HG02840 (cell line): ENCODE measurements around the gene TERT.
"Not testable (repeated sequence)": the region's sequence is repeated elsewhere in the genome, so short reads cannot be mapped to it uniquely, and the experiment has no call there.

ENCODE experiments used
- ATAC-seq: cut with Tn5 transposase; IDR thresholded peaks from one replicate; pipeline ENCODE4 v1.9.1; 2021; ENCODE audit warnings: mild to moderate bottlenecking, moderate library complexity, moderate number of reproducible peaks; ENCODE audit not compliant: unreplicated experiment, low FRiP score

The TERT gene

DNA sequence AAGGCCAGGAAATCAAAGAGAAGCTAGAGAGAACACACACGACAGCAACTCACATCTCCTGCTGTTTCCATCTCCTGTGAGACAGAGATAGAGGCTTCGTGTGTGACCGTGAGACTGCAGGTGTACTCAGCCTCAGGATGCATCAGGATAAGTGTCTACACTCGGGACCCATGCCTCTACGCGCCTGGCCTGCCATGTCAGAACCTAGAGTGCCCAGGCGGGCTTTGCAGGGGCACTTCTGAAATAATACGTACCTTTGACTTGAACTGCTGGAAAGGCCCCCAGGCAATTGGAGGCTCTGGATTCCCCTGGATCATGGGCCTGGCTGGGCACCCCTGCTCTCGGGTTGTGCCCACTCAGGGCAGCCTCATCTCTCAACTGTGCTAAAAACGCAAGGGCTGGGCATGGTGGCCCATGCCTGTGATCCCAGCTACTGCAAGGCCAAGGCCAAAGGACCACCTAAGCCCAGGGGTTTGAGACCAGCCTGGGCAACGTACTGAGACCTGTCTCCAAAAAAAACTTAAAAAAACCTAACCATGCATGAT, 37.1 kb upstream of the TERT start:
- no peak for ATAC-seq

DNA sequence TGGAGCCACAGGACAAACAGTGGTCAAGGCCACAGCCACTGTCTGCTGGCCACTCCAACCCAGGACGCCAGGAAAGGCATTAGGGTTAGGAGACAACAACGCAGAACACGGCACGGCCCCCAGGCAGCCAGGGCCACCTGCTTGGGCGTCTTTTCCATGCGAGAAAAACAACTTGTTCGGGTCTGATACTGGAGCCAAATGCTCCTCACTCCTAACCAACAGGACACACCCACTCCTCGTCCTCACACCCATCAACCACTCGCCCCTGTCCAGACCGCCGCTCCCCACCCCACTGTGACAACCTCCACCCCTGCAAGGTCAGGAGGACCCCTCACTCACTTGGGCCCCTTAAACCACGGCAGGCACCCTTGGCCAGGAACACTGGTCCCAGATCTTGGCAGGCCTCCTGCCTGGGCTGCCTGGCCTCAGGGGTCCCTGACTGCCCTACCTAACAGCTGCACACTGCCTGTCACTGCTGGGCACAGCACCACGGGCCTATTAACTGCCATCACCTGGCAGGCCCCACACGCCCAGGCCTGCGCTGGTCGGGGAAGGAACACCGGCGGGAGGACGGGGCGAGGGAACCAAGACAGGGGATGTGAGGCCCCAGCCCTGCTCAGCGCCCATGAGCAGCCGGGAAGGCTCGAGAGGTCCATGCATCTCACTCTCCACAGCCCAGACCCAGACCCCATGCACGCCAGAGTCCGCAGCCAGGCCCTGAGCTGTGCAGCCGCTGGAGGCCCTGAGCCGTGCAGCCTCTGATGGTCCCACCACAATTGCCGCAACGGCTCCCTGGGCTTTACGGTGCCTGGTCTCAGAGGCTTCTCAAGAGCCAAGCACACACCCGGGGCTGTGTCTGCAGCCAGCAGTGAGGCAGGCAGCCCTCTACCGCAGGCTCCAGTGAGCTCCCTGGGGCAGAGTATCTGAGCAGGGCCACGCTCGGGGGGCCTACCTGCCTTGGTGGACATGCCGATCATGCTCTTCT, 36.3 kb upstream of the TERT start:
- ATAC-seq = no peak

DNA sequence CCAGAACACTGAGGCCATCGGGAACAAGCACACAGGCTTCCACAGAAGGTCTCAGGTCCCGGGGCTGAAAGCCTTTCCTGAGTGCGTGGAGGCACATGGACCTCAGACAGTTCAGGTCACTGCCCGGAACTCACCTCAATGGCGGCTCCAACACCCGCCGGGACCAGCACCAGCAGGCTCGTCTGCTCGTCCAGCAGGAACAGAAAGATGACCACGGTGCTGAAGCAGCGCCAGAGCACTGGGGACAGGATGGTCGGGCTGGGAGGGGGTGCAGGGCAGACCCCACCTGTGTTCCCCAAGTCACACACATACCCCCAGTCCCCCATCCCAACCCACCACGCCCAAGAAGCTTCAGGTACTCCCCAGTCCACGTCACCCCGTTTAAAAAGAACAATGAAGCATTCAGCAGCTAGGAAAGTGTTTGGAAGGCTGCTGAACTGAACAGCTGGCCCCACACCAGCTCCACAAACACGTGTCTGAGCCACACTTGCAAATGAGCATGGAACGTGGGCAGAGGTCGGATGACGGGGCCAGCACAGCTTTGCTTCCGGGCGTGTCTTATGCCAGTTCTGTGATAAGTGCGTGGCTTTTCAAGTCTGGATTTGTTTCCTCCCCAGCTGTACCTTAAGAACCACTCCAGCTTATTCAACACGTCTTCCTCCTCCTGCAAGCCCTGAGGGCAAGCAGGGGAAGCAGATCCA, 35.4 kb upstream of the TERT start:
- no peak for ATAC-seq

DNA sequence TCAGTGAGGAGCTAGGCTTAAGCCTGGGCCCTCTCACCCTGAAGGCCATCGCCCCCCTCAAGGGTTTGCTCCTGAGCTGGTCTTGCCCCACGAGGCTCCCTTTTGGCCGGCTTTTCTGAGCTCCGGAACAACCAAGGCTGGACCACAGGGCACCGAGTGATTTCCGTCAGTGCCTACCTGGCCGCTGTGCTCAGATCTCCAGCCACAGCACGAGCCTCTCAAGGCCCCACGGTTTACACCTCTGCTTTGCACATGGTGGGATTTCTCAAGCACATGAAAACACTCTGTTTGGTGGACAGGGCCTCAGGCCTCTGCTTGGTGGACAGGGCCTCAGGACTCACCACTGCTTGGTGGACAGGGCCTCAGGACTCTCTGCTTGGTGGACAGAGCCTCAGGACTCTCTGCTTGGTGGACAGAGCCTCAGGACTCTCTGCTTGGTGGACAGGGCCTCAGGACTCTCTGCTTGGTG, 34.3 kb upstream of the TERT start:
- ATAC-seq = no peak

DNA sequence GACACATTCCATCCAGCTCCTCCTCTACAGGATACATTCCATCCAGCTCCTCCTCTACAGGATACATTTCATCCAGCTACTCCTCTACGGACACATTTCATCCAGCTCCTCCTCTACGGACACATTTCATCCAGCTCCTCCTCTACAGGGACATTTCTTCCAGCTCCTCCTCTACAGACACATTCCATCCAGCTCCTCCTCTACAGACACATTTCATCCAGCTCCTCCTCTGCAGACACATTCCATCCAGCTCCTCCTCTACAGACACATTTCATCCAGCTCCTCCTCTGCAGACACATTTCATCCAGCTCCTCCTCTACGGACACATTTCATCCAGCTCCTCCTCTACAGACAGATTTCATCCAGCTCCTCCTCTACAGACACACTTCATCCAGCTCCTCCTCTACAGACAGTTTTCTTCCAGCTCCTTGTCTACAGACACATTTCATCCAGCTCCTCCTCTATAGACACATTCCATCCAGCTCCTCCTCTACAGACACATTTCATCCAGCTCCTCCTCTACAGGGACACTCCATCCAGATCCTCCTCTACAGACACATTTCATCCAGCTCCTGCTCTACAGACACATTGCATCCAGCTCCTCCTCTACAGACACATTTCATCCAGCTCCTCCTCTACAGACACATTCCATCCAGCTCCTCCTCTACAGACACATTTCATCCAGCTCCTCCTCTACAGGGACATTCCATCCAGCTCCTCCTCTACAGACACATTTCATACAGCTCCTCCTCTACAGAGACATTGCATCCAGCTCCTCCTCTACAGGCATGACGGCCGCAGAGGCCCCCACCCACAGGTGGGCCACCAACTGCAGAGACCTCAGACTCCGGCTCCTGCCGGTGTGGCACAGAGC, 33.6 kb upstream of the TERT start:
- ATAC-seq = not testable (repeated sequence)

DNA sequence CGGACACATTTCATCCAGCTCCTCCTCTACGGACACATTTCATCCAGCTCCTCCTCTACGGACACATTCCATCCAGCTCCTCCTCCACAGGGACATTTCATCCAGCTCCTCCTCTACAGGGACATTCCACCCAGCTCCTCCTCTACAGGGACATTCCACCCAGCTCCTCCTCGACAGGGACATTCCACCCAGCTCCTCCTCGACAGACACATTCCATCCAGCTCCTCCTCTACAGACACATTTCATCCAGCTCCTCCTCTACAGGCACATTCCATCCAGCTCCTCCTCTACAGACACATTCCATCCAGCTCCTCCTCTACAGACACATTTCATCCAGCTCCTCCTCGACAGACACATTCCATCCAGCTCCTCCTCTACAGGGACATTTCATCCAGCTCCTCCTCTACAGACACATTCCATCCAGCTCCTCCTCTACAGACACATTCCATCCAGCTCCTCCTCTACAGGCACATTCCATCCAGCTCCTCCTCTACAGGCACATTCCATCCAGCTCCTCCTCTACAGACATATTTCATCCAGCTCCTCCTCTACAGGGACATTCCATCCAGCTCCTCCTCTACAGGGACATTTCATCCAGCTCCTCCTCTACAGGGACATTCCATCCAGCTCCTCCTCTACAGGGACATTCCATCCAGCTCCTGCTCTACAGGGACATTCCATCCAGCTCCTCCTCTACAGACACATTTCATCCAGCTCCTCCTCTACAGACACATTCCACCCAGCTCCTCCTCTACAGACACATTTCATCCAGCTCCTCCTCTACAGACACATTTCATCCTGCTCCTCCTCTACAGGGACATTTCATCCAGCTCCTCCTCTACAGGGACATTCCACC, 32.3 kb upstream of the TERT start:
- not testable (repeated sequence) for ATAC-seq

DNA sequence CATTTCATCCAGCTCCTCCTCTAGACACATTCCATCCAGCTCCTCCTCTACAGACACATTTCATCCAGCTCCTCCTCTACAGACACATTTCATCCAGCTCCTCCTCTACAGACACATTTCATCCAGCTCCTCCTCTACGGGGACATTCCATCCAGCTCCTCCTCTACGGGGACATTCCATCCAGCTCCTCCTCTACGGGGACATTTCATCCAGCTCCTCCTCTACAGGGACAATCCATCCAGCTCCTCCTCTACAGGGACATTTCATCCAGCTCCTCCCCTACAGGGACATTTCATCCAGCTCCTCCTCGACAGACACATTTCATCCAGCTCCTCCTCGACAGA, 31.6 kb upstream of the TERT start:
- not testable (repeated sequence) for ATAC-seq

DNA sequence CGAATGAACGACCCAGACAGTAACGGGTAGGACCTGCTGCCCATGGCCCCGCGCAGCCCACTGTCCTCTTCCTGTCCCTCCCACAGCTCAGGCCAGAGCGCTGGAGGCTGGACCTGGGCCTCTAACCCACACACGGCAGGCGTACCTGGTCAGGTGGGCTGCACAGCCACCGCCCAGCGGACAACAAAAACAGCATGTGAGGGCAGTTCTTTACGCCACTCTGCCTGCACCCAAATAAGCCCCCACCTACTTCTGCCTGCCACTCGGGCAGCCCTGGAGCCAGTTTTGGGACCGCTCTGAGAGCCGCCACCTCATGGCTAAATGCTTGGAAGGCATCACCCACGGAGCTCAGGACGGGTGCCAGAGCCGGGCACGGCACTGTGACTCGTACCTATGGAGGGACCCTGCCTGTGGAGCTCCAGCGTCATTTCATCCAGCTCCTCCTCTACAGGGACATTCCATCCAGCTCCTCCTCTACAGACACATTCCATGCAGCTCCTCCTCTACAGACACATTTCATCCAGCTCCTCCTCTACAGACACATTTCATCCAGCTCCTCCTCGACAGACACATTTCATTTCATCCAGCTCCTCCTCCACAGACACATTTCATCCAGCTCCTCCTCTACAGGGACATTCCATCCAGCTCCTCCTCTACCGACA, 31.1 kb upstream of the TERT start:
- no peak for ATAC-seq

DNA sequence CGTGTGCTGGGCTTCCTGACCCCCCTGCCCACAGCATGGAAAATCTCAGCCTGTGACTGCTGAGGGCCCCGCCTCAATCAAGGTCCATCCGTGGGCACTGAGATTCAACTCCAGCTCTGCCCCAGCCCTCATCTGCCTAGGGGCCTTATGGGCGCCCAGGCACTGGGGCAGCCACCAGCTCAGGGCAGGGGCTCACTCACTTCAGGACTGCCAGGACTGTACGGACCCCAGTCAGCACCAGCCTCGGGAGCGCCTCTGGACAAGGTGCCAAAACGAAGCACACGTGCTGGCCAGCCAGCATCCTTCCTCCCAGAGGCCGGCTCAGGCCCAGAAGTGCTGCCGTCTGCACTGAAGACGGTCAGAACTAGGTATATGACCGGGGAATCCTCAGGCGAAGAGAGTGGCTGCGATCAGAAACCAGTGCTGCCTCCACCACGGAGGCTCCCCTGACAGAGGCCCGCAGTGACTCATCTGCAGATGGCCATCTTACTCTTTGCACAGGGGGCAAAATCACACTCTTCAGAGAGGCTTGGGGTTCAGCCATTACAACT, 30.4 kb upstream of the TERT start:
- no peak for ATAC-seq

DNA sequence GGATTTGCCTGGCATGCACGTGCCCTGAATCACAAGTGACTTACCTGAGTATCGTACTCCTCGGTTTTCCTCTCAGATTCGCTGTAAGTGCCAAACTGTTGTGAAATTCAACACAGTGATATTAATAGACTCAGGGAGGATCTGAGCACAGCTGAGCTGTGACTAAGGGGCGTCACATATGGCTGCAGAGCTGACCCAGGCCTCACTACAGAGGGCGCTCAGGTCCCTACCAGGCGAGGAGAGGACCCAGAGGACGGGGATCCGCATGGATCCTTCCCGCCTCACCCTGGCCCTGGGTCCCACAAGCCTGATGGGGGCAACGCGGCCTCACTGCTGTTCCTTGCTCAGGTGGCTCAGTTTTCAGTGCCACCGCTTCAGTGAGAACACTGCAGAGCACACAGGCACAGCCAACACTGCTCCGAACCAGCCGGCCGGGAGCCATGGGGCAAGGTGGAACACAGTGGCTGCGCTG, 29.9 kb upstream of the TERT start:
- ATAC-seq = no peak

DNA sequence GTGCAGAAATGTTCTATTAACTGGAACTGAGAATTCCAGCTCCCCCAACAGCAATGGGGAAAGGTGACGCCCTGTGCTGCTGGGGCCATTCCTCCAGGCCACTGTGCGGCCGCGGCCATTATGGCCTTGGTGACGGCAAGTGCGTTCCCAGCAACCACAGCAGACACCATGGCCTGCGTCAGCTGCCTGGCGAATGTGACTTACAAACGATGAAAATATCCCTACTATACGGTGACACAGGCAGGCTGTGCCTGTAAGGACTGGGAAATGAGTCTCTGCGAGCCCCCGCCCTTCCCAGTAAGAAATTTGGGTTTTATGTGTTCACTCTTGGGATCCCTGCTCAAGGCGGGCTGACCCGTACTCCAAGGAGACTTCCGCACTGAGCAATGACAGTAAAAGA, 29.4 kb upstream of the TERT start:
- ATAC-seq = no peak

DNA sequence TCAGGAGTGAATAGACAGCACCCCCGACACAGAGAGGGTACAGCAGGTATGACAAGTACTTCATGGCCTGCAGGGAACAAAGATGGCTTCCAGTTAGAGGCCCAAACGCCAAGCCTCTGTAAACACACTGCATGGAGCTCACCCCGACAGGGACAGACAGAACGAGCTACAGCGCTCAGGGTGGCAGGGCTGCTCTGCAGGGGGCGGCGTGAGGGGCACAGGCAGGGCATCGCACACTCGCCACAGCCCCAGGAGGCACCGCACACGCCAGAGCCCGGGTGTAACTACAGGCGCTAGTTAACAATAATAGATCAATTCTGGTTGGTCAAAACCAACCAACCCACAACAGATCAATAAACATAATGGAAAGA, 28.9 kb upstream of the TERT start:
- no peak for ATAC-seq

DNA sequence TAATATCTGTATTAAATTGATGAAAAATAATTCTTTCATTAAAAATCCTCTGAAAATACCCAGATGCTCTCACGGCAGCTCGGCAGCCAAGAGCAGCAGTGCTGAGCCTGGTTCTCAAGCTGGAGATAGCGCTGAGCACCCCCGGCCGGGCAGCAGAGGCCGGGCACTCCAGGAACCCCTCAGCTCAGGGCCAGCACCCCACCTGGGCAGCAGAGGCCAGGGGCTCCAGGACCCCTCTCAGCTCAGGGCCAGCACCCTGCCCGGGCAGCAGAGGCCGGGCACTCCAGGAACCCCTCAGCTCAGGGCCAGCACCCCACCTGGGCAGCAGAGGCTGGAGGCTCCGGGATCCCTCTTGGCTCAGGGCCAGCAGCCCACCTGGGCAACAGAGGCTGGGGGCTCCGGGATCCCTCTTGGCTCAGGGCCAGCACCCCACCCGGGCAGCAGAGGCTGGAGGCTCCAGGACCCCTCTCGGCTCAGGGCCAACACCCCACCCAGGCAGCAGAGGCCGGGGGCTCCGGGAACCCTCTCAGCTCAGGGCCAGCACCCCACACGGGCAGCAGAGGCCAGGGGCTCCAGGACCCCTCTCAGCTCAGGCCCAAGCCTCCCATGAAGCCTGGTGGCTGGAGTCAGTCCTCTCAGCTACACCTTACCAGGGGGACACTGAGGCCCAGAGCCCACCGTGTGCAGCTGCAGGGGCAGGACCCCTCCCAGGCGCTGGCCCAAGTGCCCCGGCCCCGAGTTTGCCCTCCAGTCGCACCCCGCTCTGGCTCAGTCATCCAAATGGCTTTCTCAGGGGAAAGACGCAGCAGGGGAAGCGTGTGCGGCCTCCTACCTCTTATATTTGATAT, 28.3 kb upstream of the TERT start:
- ATAC-seq = no peak

DNA sequence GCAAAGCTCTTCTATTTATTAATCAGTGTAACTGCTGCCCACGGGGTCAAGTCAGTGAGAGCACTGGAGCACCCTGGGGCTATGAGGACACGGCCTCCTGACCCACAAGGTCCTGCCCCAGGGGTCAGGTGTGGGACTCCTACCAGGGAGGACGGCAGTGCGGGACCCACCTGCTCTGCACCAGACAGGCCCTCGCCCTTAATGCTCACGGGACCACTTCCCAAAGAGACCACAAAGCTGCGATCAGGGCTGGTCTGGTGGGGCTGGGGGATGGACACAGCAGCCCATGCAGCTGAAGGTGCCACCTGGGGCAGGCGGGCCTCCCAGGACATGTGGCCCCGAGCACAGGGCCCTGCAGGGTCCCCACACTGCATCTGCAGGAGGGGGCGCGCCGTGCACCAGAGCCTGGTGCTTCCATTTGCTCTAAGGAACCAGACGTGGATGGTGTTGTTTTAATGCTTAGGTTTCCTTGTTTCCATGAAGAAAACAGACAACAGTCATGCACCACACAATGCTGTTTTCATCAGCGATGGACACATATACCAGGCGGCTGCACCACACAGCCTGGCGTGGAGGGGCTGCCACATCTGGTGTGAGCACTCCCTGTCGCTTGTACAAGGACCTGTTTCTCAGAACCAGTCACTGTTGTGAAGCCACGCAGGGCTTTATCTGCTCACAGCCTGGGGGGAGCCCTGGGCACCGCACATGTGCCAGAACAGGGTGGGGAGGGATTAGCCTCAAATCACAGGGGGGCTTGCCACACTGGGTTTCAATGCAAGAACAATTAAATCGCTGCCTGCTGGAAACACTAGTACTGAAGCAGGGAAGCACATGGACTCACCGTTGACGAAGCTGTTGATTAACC, 27.4 kb upstream of the TERT start:
- ATAC-seq = no peak

DNA sequence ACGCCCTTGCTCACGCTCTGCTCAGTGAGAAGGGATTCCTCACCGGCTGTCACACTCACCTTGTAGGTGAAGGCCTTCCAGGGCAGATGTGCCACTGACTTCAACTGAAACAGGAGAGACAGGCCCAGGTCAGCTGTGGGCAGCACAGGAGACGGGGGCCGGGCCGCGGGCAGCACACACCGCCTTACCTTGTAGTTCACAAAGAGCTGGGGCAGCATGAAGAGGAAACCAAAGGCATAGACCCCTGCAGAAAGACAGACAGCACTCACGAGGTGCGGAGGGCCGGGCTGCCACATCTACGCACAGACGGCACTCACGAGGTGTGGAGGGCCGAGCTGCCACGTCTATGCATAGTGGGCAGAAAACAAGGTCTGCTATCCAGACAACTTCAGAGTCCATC, 26.7 kb upstream of the TERT start:
- ATAC-seq = no peak

DNA sequence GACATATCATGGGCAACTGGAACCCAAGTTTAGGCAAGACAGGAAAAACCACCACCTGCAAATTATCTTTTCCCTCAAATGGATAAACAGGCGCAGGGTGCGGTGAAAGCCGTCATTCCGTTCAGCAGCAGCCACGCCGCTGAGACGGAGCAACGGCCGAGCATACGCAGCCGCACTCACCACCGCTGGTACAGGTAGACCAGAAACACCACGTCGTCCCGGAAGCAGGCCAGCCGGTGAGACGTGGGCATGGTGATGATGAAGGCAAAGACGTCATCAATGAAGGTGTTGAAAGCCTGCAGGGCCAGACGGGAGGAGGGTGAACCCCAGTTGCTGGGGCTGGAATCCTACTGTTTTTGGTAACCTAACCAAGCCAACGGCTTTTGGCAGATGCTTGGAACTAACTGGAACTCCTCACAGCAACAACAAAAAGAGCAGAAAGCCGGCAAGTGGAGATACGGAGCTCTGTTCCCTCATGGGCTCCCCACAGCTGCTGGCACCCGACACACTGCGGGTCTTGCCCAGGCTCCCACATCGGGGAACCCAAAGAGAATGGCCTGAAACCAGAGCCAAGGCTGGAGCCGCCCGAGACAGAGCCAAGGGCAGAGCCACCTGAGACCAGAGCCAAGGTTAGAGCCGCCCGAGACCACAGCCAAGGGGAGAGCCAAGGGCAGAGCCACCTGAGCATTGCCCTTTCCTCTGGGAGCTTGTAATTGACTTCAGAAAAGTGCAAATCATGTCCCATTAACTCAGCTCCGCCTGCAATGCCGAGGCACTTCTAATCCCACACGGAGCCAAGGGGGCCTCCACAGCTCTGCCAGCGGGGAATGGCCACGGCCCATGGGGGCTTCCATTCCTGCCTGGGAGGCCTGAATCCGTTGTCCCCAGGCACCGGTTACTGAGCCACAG, 25.8 kb upstream of the TERT start:
- ATAC-seq = no peak
